Vagina (tissue), 2 donors: ENCODE data around the gene MAMDC2.

Experiments used
- CTCF ChIP-seq, 3 experiments: fragments of 450-650 bp in 2 of 3; fragments of 200-600 bp in 1 of 3; sonication (generic) in 1 of 3; IDR thresholded peaks; one replicate each; pipeline ENCODE4 v1.5.1; 2017 to 2019; ENCODE audit warnings: antibody characterized with exemption in 3 of 3, mild to moderate bottlenecking in 2 of 3, moderate library complexity in 2 of 3
- POLR2A ChIP-seq, 2 donors: fragments of 450-650 bp; IDR thresholded peaks; one replicate each; pipeline ENCODE4 v1.6.1; 2017; ENCODE audit warnings: antibody characterized with exemption in 2 of 2, mild to moderate bottlenecking in 2 of 2, moderate library complexity in 2 of 2
- POLR2AphosphoS5 ChIP-seq, 2 donors: sonication (generic); formaldehyde crosslinking; IDR thresholded peaks; one replicate each; pipeline ENCODE4 v1.9.0; 2017; ENCODE audit warnings: antibody characterized with exemption in 2 of 2, mild to moderate bottlenecking in 2 of 2, low read depth in 1 of 2; ENCODE audit not compliant: insufficient read depth in 1 of 2

- TF ChIP-seq CTCF (IDR thresholded peaks at IDR 0.05): no peak
- no peak for TF ChIP-seq POLR2AphosphoS5 (IDR thresholded peaks at IDR 0.05; ENCODE audit: insufficient read depth in 1 of 2, low read depth in 1 of 2)
- TF ChIP-seq POLR2A (IDR thresholded peaks at IDR 0.05): no peak
Observed at GRCh38 chr9:70134360-70134759, 90.7 kb downstream of the MAMDC2 start.
